ENCODE data around the gene HTRA3.

The HTRA3 gene

GRCh38 chr4:8355864-8356565, 86.5 kb downstream of the HTRA3 start:
- Histone ChIP-seq H3K4me1 (ENCODE audit: control insufficient read depth in 1 of 2, insufficient read depth in 1 of 2, low read depth in 1 of 2, low read length in 1 of 2) (no peaks in the 10 kb centered on the region), H3K27me3 (no peaks in the 10 kb centered on the region), H3K27ac (no peak overlapping the region), H3K36me3 (no peaks in the 10 kb centered on the region), H3K9me3 (no peaks in the 10 kb centered on the region), H3K4me3 (ENCODE audit: low read depth in 1 of 2, low read length in 1 of 2) (no peak overlapping the region)
- no peak for TF ChIP-seq CTCF (IDR thresholded peaks at IDR 0.05)

Measured in neutrophil (primary cell).